Measurements from ENCODE around the gene ABHD13.
"Not testable (repeated sequence)": the region's sequence is repeated elsewhere in the genome, so short reads cannot be mapped to it uniquely, and the experiment has no call there.

The ABHD13 gene

DNA sequence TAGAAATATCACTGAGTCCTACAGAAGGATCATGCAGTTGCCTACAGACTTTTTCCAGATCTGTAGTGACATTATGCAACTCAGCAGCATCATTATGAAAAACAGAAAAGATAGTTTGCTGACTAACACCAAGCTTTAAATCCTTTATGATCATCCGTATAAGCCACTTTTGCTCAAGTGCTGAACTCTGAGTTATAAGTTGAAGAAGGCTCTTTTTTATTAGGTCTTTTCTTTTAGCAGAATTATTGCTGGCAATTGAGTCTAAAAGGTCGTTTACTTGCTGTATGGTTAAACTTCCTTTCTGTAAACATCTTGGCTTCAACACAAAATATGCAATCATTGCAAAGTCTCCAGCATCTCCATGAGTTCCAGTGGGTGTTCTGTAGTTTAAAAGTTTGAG lies 7.6 kb upstream of the ABHD13 start:
- no peak for DNase-seq (ENCODE audit: low spot score)
- TF ChIP-seq, protein P1, sequence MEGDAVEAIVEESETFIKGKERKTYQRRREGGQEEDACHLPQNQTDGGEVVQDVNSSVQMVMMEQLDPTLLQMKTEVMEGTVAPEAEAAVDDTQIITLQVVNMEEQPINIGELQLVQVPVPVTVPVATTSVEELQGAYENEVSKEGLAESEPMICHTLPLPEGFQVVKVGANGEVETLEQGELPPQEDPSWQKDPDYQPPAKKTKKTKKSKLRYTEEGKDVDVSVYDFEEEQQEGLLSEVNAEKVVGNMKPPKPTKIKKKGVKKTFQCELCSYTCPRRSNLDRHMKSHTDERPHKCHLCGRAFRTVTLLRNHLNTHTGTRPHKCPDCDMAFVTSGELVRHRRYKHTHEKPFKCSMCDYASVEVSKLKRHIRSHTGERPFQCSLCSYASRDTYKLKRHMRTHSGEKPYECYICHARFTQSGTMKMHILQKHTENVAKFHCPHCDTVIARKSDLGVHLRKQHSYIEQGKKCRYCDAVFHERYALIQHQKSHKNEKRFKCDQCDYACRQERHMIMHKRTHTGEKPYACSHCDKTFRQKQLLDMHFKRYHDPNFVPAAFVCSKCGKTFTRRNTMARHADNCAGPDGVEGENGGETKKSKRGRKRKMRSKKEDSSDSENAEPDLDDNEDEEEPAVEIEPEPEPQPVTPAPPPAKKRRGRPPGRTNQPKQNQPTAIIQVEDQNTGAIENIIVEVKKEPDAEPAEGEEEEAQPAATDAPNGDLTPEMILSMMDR (IDR thresholded peaks at IDR 0.05; ENCODE audit: extremely low read depth, missing control alignments), result no peak

DNA sequence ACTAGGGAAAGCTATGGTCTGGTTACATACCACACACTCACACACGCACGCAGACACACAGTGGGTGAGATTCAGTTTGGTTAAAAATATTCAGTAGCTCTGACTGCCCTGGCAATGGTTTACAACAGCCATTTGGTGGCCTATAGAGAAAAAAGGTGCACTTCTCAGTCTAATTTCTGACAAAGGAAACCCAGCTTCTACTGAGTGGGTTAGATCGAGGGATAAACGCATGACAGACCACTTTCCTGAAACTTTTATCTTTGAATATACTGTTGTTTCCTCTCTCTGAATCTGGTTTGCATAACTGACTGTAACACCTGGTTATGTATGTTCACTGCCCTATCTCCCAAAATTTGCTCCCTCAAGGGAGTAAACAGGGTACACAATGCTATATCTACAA lies 5.3 kb upstream of the ABHD13 start:
- TF ChIP-seq, protein P1 (IDR thresholded peaks at IDR 0.05; ENCODE audit: extremely low read depth, missing control alignments), result no peak
- peak; percentile 32 for DNase-seq (ENCODE audit: low spot score)

DNA sequence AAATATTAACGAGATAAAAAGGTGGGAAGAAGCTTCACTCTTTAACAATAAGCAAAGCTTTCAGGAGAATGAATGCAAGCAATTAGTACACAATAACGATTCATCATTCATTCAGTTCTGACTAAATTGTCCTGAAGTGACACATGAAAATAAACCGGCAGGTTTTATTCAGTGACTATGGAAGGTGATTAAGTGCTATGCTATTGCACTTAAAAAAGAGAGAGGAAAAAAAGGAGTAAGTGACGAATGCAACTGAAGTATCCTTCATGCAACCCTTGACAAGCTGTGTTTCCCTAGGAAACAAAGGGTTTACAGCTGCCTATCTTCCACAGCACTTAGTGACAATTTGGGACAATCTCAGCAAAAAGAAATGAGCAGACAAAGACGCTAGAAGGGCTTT lies 4.2 kb upstream of the ABHD13 start:
- TF ChIP-seq, protein P1 (IDR thresholded peaks at IDR 0.05; ENCODE audit: extremely low read depth, missing control alignments), result no peak
- DNase-seq (ENCODE audit: low spot score), result no peak

DNA sequence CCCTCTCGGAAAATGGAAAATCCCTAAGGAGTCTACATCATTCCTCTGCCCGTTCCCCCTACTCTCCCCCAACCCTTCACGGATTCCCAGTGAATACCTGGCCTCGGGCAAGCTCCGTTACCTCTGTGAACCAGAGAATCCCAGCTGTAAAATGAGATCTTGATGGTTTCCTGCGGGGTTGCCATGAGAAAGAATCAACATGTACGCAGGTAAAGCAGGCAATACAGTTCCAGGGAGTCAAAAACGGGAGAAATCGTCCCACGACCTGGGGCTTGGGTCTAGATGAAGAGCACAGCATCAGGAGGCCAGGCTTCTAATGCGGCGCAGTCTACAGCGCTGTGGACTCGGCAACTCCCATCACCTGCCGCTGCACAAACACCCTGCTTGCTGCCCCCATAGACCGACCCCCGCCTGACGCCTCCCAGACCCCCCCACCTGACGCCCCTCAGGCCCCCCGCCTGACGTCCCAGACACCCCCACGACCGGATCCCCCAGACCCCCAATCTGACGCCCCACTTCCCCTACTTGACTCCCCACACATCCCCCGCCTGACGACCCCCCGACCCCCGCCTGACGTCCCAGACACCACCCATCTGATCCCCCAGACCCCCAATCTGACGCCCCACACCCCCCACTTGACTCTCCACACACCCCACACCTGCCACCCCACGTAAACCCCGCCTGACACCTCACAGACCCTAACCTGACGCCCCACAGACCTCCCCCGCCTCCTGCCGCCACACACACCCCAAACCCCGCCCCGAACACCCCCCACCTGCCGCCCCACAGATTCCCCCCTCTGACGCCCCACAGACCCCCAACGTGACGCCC lies 3.5 kb upstream of the ABHD13 start:
- DNase-seq (ENCODE audit: low spot score), result peak; percentile 22
- TF ChIP-seq, protein P1 (IDR thresholded peaks at IDR 0.05; ENCODE audit: extremely low read depth, missing control alignments), result no peak

DNA sequence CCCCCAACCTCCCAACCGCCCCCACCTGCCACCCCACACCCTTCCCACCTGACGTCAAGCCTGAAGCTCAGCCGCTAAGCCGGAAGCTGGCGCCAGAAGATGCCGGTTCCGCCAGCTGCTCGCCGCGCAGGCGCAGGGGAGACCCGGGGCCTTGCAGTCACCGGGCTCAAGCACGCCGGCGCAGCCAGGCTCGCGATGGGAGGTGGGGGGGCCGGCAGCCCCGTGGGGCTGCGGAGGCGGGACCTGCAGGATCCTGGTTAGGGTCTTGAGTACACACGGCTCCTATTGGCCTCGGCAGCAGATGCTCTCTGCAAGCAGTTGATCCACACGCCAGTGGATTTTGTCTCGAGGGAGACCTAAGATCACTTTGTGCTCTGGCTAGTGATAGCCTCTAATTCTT lies 2.8 kb upstream of the ABHD13 start, which contains the start of gene LIG4:
TSS of gene LIG4 (minus strand) at position 101 of the 400 bp plus-strand sequence. CDS start 4,268 bp downstream, outside the sequence.
- DNase-seq (ENCODE audit: low spot score), result peak; percentile 94
- TF ChIP-seq, protein P1 (IDR thresholded peaks at IDR 0.05; ENCODE audit: extremely low read depth, missing control alignments), result no peak

DNA sequence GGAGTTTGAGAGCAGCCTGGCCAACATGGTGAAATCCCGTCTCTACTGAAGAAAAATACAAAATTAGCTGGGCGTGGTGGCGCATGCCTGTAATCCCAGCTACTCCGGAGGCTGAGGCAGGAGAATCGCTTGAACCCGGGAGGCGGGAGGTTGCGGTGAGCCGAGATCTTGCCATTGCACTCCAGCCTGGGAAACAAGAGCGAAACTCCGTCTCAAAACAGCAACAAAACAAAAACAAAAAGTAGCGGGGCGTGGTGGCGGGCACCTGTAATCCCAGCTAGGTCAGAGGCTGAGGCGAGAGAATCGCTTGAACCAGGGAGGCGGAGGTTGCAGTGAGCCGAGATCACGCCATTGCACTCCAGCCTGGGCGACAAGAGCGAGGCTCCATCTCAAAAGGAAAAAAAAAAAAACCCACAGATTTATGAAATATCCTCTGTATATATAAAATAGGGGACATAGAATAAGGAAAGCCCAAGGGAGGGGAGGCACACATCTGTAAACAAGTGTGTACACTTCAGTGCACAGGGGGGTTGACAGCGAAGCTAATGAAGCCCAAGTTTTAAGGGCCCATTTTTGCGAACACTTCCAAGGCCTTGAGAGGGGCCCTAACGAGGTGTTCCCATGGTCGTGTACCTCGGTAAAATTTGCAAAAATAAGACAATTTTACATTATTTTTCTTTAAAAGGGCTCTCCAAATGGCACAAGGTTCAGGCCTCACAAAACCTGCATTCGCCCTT lies 717 bp upstream of the ABHD13 start:
- not testable (repeated sequence) for DNase-seq (ENCODE audit: low spot score)

DNA sequence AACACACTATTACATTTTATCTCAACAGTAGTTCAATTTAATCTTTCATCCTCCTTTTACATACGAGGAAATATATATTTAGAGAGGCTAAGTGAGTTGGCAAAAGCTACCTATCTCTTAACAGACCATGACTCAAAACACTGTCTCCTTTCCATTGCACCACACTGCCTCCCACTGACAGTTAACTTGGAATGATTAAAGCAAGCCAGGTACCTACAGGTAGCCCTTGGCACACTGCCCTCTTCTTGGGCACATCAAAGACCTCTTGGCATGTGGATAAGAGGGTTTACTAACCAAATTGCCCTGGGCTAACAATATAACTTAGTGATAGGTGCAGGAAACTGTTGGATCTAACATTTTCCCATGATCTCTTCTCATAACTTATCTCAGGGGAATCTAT lies 1.8 kb downstream of the ABHD13 start:
- no peak for DNase-seq (ENCODE audit: low spot score)
- TF ChIP-seq, protein P1 (IDR thresholded peaks at IDR 0.05; ENCODE audit: extremely low read depth, missing control alignments), result peak; percentile 11

Measured in GM20000 (cell line).